CD4-positive, CD25-positive, alpha-beta regulatory T cell (primary cell): ENCODE results near the gene MTO1. TPM values are rescaled to one million over a fixed set of nuclear protein-coding genes. Genes with fewer than 3 reads are reported as not detected.
"Not testable (repeated sequence)": the region's sequence is repeated elsewhere in the genome, so short reads cannot be mapped to it uniquely, and the experiment has no call there.

ENCODE experiments used
- ATAC-seq, 2 donors: fragments of 150-1000 bp; cut with Tn5 transposase; one replicate each; pipeline ENCODE4 v1.10.0; 2021; ENCODE audit warnings: low read depth in 2 of 2, moderate number of reproducible peaks in 2 of 2, moderate library complexity in 1 of 2
- DNase-seq, 3 donors: peaks; one replicate each; pipeline versions ENCODE4 v3.0.0 to v3.0.0-alpha.2; 2012 to 2022; ENCODE audit warnings: mixed read lengths in 1 of 3
- H3K27ac ChIP-seq: one replicate; pipeline ENCODE4 v1.7.0; 2013; ENCODE audit warnings: mild to moderate bottlenecking, low read length; ENCODE audit not compliant: insufficient read depth, poor library complexity, severe bottlenecking
- H3K27me3 ChIP-seq: one replicate; pipeline ENCODE4 v1.7.0; 2013; ENCODE audit warnings: low read length; ENCODE audit not compliant: control insufficient read depth, insufficient read depth
- H3K36me3 ChIP-seq: one replicate; pipeline ENCODE4 v1.7.0; 2013; ENCODE audit warnings: mild to moderate bottlenecking, low read length, moderate library complexity; ENCODE audit not compliant: control insufficient read depth, insufficient read depth
- H3K4me1 ChIP-seq: 2 replicates; pipeline ENCODE4 v1.7.0; 2013; ENCODE audit warnings: mild to moderate bottlenecking, low read length; ENCODE audit not compliant: insufficient read depth, control insufficient read depth, poor library complexity, severe bottlenecking
- H3K4me3 ChIP-seq: one replicate; pipeline ENCODE4 v1.7.0; 2013; ENCODE audit warnings: low read depth, mild to moderate bottlenecking, low read length, moderate library complexity
- H3K9me3 ChIP-seq, 2 experiments: 1 replicate in 1 of 2; 2 replicates in 1 of 2; pipeline ENCODE4 v1.7.0; 2013; ENCODE audit warnings: low read length in 2 of 2, mild to moderate bottlenecking in 1 of 2, moderate library complexity in 1 of 2; ENCODE audit not compliant: control insufficient read depth in 2 of 2
- H3K27ac Mint-ChIP-seq, 3 donors: one replicate each; pipeline ENCODE4 v1.8.0; 2020 to 2022; ENCODE audit warnings: mild to moderate bottlenecking in 3 of 3, mixed read lengths in 3 of 3, moderate library complexity in 2 of 3
- H3K27me3 Mint-ChIP-seq: one replicate; pipeline ENCODE4 v1.8.0; 2022; ENCODE audit warnings: mild to moderate bottlenecking, mixed read lengths
- H3K36me3 Mint-ChIP-seq: one replicate; pipeline ENCODE4 v1.8.0; 2020; ENCODE audit warnings: mixed read lengths
- H3K4me1 Mint-ChIP-seq, 4 donors: one replicate each; pipeline ENCODE4 v1.8.0; 2020 to 2022; ENCODE audit warnings: mixed read lengths in 4 of 4, mild to moderate bottlenecking in 1 of 4
- H3K4me3 Mint-ChIP-seq, 4 donors: one replicate each; pipeline ENCODE4 v1.8.0; 2020 to 2022; ENCODE audit warnings: mild to moderate bottlenecking in 4 of 4, mixed read lengths in 4 of 4, moderate library complexity in 3 of 4
- H3K9me3 Mint-ChIP-seq, 7 donors: one replicate each; pipeline ENCODE4 v1.8.0; 2020 to 2022; ENCODE audit warnings: mixed read lengths in 7 of 7, mild to moderate bottlenecking in 3 of 7, moderate library complexity in 2 of 7
- polyA plus RNA-seq, 4 donors: library from polyadenylated mRNA; unstranded; fragments of 300-500 nt; fragmentation: Illumina TruSeq; gene quantifications; one replicate each; pipeline ENCODE4 v1.2.3, GENCODE V29; 2021
- total RNA-seq: library from RNA; stranded (reverse); gene quantifications from one replicate; pipeline ENCODE4 v1.2.3, GENCODE V29; 2022

The MTO1 gene
- total and polyA plus RNA-seq, 5 donors from 2014 or later: 34.9 to 69.9 (median 42.8) TPM

GRCh38 chr6:73516514-73517489 lies 55.3 kb downstream of the MTO1 start:
- H3K9me3 Mint-ChIP-seq: peaks cover 0 to 3% (median 0%) of the 10 kb centered on the region in 7 donors
- peak overlapping the region; percentile 33 to 100 (median 78) for H3K27ac Mint-ChIP-seq
- DNase-seq (no peak), ATAC-seq (no peak)
- H3K27me3 Mint-ChIP-seq: peaks cover 9% of the 10 kb centered on the region
- Histone ChIP-seq H3K4me1 (peaks cover 54% of the 10 kb centered on the region), H3K27me3 (no peaks in the 10 kb centered on the region), H3K4me3 (peak overlapping the region; percentile 49), H3K9me3 (no peaks in the 10 kb centered on the region), H3K36me3 (peaks cover 44% of the 10 kb centered on the region), H3K27ac (peak overlapping the region; percentile 66)
- H3K4me3 Mint-ChIP-seq: peak overlapping the region; percentile 42 to 72 (median 64)
- H3K4me1 Mint-ChIP-seq: peaks cover 15 to 69% (median 53%) of the 10 kb centered on the region in 4 donors
- peaks cover 55% of the 10 kb centered on the region for H3K36me3 Mint-ChIP-seq

- Mint-ChIP-seq H3K36me3 (peaks cover 51% of the 10 kb centered on the region), H3K27ac (peak overlapping the region; percentile 57 to 100 (median 95)), H3K4me1 (peaks cover 16 to 82% (median 60%) of the 10 kb centered on the region in 4 donors), H3K4me3 (peak overlapping the region; percentile 92 to 98 (median 96))
- not testable (repeated sequence) for DNase-seq, H3K27me3 Mint-ChIP-seq, H3K9me3 ChIP-seq, H3K9me3 Mint-ChIP-seq, H3K27me3 ChIP-seq, ATAC-seq
- Histone ChIP-seq H3K4me3 (peak overlapping the region; percentile 88), H3K27ac (peak overlapping the region; percentile 99), H3K36me3 (peaks cover 44% of the 10 kb centered on the region), H3K4me1 (peaks cover 70% of the 10 kb centered on the region)
These were observed 56.8 kb downstream of the MTO1 start for GRCh38 chr6:73518100-73518981.

GRCh38 chr6:73518982-73519881 lies 57.7 kb downstream of the MTO1 start:
- H3K4me1 ChIP-seq: peaks cover 77% of the 10 kb centered on the region
- not testable (repeated sequence) for H3K9me3 Mint-ChIP-seq, H3K9me3 ChIP-seq, ATAC-seq, H3K27me3 Mint-ChIP-seq, H3K27me3 ChIP-seq, DNase-seq
- Mint-ChIP-seq H3K4me1 (peaks cover 20 to 85% (median 61%) of the 10 kb centered on the region in 4 donors), H3K27ac (peak overlapping the region; percentile 95 to 100 (median 99)), H3K36me3 (peaks cover 50% of the 10 kb centered on the region), H3K4me3 (peak overlapping the region; percentile 92 to 98 (median 96))
- peaks cover 44% of the 10 kb centered on the region for H3K36me3 ChIP-seq
- H3K4me3 ChIP-seq: peak overlapping the region; percentile 88
- peak overlapping the region; percentile 99 for H3K27ac ChIP-seq

- H3K27ac Mint-ChIP-seq: peak overlapping the region; percentile 95 to 100 (median 99)
- H3K4me1 ChIP-seq: peaks cover 76% of the 10 kb centered on the region
These were observed 58.6 kb downstream of the MTO1 start for GRCh38 chr6:73519926-73520687.

GRCh38 chr6:73520688-73521350 lies 59.3 kb downstream of the MTO1 start, which contains the start of gene EEF1A1:
Gene EEF1A1, minus strand, starts transcription at chr6:73521032. Its CDS starts 1,006 bp downstream, at chr6:73520026.
- H3K4me3 Mint-ChIP-seq: peak within 1 kb of the TSS; percentile 92 to 99 (median 96)
- H3K4me3 ChIP-seq: peak within 1 kb of the TSS; percentile 95
- peaks cover 32% of the 10 kb centered on the region for H3K36me3 ChIP-seq
- DNase-seq: peak; percentile 99 to 100 (median 100)
- peak; percentile 79 to 84 for ATAC-seq
- no peaks in the 10 kb centered on the region for H3K9me3 ChIP-seq
- H3K4me1 Mint-ChIP-seq: peaks cover 17 to 71% (median 52%) of the 10 kb centered on the region in 4 donors
- H3K27ac Mint-ChIP-seq: peak within 1 kb of the TSS; percentile 95 to 100 (median 99)
- H3K27me3 Mint-ChIP-seq: peaks cover 9% of the 10 kb centered on the region
- H3K9me3 Mint-ChIP-seq: peaks cover 0 to 3% (median 0%) of the 10 kb centered on the region in 7 donors
- peaks cover 69% of the 10 kb centered on the region for H3K4me1 ChIP-seq
- H3K27me3 ChIP-seq: no peaks in the 10 kb centered on the region
- peak within 1 kb of the TSS; percentile 99 for H3K27ac ChIP-seq
- peaks cover 40% of the 10 kb centered on the region for H3K36me3 Mint-ChIP-seq

More at GRCh38 chr6:73519926-73520687, 58.6 kb downstream of the MTO1 start:
- Histone ChIP-seq H3K36me3 (peaks cover 36% of the 10 kb centered on the region), H3K27me3 (no peaks in the 10 kb centered on the region), H3K4me3 (peak overlapping the region; percentile 88), H3K27ac (peak overlapping the region; percentile 99), H3K9me3 (no peaks in the 10 kb centered on the region)
- H3K27me3 Mint-ChIP-seq: peaks cover 9% of the 10 kb centered on the region
- H3K36me3 Mint-ChIP-seq: peaks cover 46% of the 10 kb centered on the region
- H3K4me3 Mint-ChIP-seq: peak overlapping the region; percentile 92 to 98 (median 96)
- ATAC-seq (peak; percentile 20 to 26), DNase-seq (peak; percentile 76 to 80 (median 76))
- peaks cover 20 to 78% (median 59%) of the 10 kb centered on the region in 4 donors for H3K4me1 Mint-ChIP-seq
- peaks cover 0 to 3% (median 0%) of the 10 kb centered on the region in 7 donors for H3K9me3 Mint-ChIP-seq

- H3K27me3 ChIP-seq: no peaks in the 10 kb centered on the region
- H3K27me3 Mint-ChIP-seq: peaks cover 9% of the 10 kb centered on the region
- peaks cover 16 to 65% (median 46%) of the 10 kb centered on the region in 4 donors for H3K4me1 Mint-ChIP-seq
- no peaks in the 10 kb centered on the region for H3K9me3 ChIP-seq
- peak overlapping the region; percentile 92 to 99 (median 96) for H3K4me3 Mint-ChIP-seq
- peak; percentile 22 for ATAC-seq
- peak overlapping the region; percentile 99 for H3K27ac ChIP-seq
- H3K4me1 ChIP-seq: peaks cover 63% of the 10 kb centered on the region
- H3K4me3 ChIP-seq: peak overlapping the region; percentile 95
- peaks cover 0 to 3% (median 0%) of the 10 kb centered on the region in 7 donors for H3K9me3 Mint-ChIP-seq
- peaks cover 26% of the 10 kb centered on the region for H3K36me3 ChIP-seq
- H3K27ac Mint-ChIP-seq: peak overlapping the region; percentile 95 to 100 (median 99)
- peaks cover 37% of the 10 kb centered on the region for H3K36me3 Mint-ChIP-seq
- no peak for DNase-seq
These were observed 59.9 kb downstream of the MTO1 start for GRCh38 chr6:73521351-73521985.
